GM23338 (cell line): ENCODE data around the gene SLC16A9. TPM values are rescaled to one million over a fixed set of nuclear protein-coding genes. Genes with fewer than 3 reads are reported as not detected.

Source experiments
- ATAC-seq: fragments of 200-7000 bp; cut with Tn5 transposase; 3 replicates; pipeline ENCODE4 v1.9.1; 2020
- DNase-seq: peaks from one replicate; pipeline ENCODE4 v3.0.0-alpha.2; 2015; ENCODE audit warnings: low spot score
- H2AFZ ChIP-seq: fragments of 200-600 bp; sonication (generic); 2 replicates; pipeline ENCODE4 v1.8.0; 2016; ENCODE audit warnings: antibody characterized with exemption, mild to moderate bottlenecking, moderate library complexity
- H3F3A ChIP-seq: fragments of 200-600 bp; sonication (generic); replicated peaks from 2 replicates; pipeline ENCODE4 v1.8.0; 2017; ENCODE audit warnings: antibody characterized with exemption, mixed run types, low read depth
- H3K27ac ChIP-seq: fragments of 200-600 bp; sonication (generic); 2 replicates; pipeline ENCODE4 v1.6.1; 2016; ENCODE audit warnings: low read depth
- H3K27me3 ChIP-seq: fragments of 200-600 bp; sonication (generic); 2 replicates; pipeline ENCODE4 v1.8.0; 2016; ENCODE audit warnings: mild to moderate bottlenecking, mixed run types, moderate library complexity; ENCODE audit not compliant: insufficient read depth
- H3K36me3 ChIP-seq: fragments of 200-600 bp; sonication (generic); 2 replicates; pipeline ENCODE4 v1.8.0; 2016; ENCODE audit warnings: mild to moderate bottlenecking; ENCODE audit not compliant: insufficient read depth
- H3K4me1 ChIP-seq: fragments of 200-600 bp; sonication (generic); 2 replicates; pipeline ENCODE4 v1.8.0; 2016; ENCODE audit warnings: mild to moderate bottlenecking, moderate library complexity; ENCODE audit not compliant: insufficient read depth
- H3K4me2 ChIP-seq: fragments of 200-600 bp; sonication (generic); 2 replicates; pipeline ENCODE4 v1.7.1; 2017; ENCODE audit warnings: mixed run types
- H3K4me3 ChIP-seq: fragments of 200-600 bp; sonication (generic); 2 replicates; pipeline ENCODE4 v1.6.1; 2016; ENCODE audit warnings: mixed run types
- H3K79me2 ChIP-seq: fragments of 200-600 bp; sonication (generic); replicated peaks from 2 replicates; pipeline ENCODE4 v1.8.0; 2017; ENCODE audit warnings: mild to moderate bottlenecking; ENCODE audit not compliant: insufficient read depth
- H3K9me2 ChIP-seq: fragments of 200-600 bp; sonication (generic); 2 replicates; pipeline ENCODE4 v1.8.0; 2017; ENCODE audit not compliant: insufficient read depth
- H4K20me1 ChIP-seq: fragments of 200-600 bp; sonication (generic); replicated peaks from 2 replicates; pipeline ENCODE4 v1.8.0; 2017; ENCODE audit warnings: mild to moderate bottlenecking; ENCODE audit not compliant: insufficient read depth
- H3K27ac Mint-ChIP-seq: 2 replicates; pipeline ENCODE4 v1.8.0; 2020; ENCODE audit warnings: inconsistent platforms, mild to moderate bottlenecking, moderate library complexity, mixed read lengths
- H3K27me3 Mint-ChIP-seq: 3 replicates; pipeline ENCODE4 v1.8.0; 2022; ENCODE audit warnings: low read depth, mild to moderate bottlenecking, moderate library complexity, mixed read lengths, inconsistent platforms; ENCODE audit not compliant: insufficient read depth, poor library complexity
- H3K36me3 Mint-ChIP-seq: 3 replicates; pipeline ENCODE4 v1.8.0; 2021; ENCODE audit warnings: low read depth, mild to moderate bottlenecking, inconsistent platforms, moderate library complexity, mixed read lengths
- H3K4me1 Mint-ChIP-seq: 3 replicates; pipeline ENCODE4 v1.8.0; 2020; ENCODE audit warnings: mild to moderate bottlenecking, inconsistent platforms, mixed read lengths
- H3K4me3 Mint-ChIP-seq: 3 replicates; pipeline ENCODE4 v1.8.0; 2021; ENCODE audit warnings: moderate library complexity, mild to moderate bottlenecking, inconsistent platforms, mixed read lengths
- H3K9me3 Mint-ChIP-seq: 3 replicates; pipeline ENCODE4 v1.8.0; 2020; ENCODE audit warnings: moderate library complexity, mild to moderate bottlenecking, inconsistent platforms, mixed read lengths
- CREB1 ChIP-seq: fragments of 250-450 bp; sonication (Bioruptor Pico); IDR thresholded peaks from 2 replicates; pipeline ENCODE4 v1.5.0; 2020; ENCODE audit warnings: low read depth, mild to moderate bottlenecking, moderate library complexity
- CTCF ChIP-seq, 2 experiments: fragments of 200-600 bp in 1 of 2; sonication (generic) in 1 of 2; conservative IDR thresholded peaks; 2 replicates each; pipeline versions ENCODE4 v1.5.1 to v1.6.1; 2016 to 2017; ENCODE audit warnings: antibody characterized with exemption in 2 of 2, low read depth in 2 of 2, mild to moderate bottlenecking in 2 of 2, moderate library complexity in 1 of 2
- ETS1 ChIP-seq: IDR thresholded peaks from 2 replicates; pipeline ENCODE4 v1.6.1; 2016; ENCODE audit warnings: antibody characterized with exemption
- EZH2 ChIP-seq: fragments of 200-600 bp; sonication (generic); IDR thresholded peaks from one replicate; pipeline ENCODE4 v1.8.0; 2017; ENCODE audit warnings: antibody characterized with exemption, mild to moderate bottlenecking, low read depth; ENCODE audit not compliant: unreplicated experiment
- EZH2phosphoT487 ChIP-seq: fragments of 200-600 bp; sonication (generic); IDR thresholded peaks from one replicate; pipeline ENCODE4 v1.8.1; 2018; ENCODE audit warnings: antibody characterized with exemption; ENCODE audit not compliant: unreplicated experiment
- JUNB ChIP-seq: IDR thresholded peaks from one replicate; pipeline ENCODE4 v1.6.1; 2016; ENCODE audit warnings: antibody characterized with exemption; ENCODE audit not compliant: unreplicated experiment
- NANOG ChIP-seq: IDR thresholded peaks from 2 replicates; pipeline ENCODE4 v1.6.1; 2016; ENCODE audit warnings: antibody characterized with exemption, borderline replicate concordance
- POLR2AphosphoS5 ChIP-seq: IDR thresholded peaks from 2 replicates; pipeline ENCODE4 v1.6.1; 2016; ENCODE audit warnings: antibody characterized with exemption, low read depth
- STAT1 ChIP-seq: IDR thresholded peaks from one replicate; pipeline ENCODE4 v1.6.1; 2016; ENCODE audit warnings: antibody characterized with exemption; ENCODE audit not compliant: unreplicated experiment
- ZNF114 ChIP-seq: fragments of 250-450 bp; sonication (Bioruptor Pico); IDR thresholded peaks from 2 replicates; pipeline ENCODE4 v1.5.0; 2020; ENCODE audit warnings: mild to moderate bottlenecking, moderate library complexity
- ZNF331 ChIP-seq: fragments of 250-450 bp; sonication (Bioruptor Pico); IDR thresholded peaks from 2 replicates; pipeline ENCODE4 v1.5.0; 2020; ENCODE audit warnings: low read depth, mild to moderate bottlenecking, moderate library complexity
- ZNF462 ChIP-seq: fragments of 250-450 bp; sonication (Bioruptor Pico); IDR thresholded peaks from 2 replicates; pipeline ENCODE4 v1.5.0; 2020; ENCODE audit warnings: mild to moderate bottlenecking, moderate library complexity
- polyA plus RNA-seq: library from polyadenylated mRNA; unstranded; fragments of >200 nt; fragmentation: Nextera tagmentation; extraction: Ambion mirVana; gene quantifications from 2 replicates; pipeline ENCODE4 v1.2.1, GENCODE V29; 2016
- total RNA-seq: library from RNA; depleted of rRNA; stranded (reverse); fragments of >200 nt; shearing (Covaris generic); gene quantifications from 2 replicates; pipeline ENCODE4 v1.2.3, GENCODE V29; 2014
- TF ChIP-seq, protein P1 (sequence below): IDR thresholded peaks from one replicate; pipeline ENCODE4 v1.6.1; 2018; ENCODE audit warnings: antibody characterized with exemption; ENCODE audit not compliant: unreplicated experiment

Gene SLC16A9
- total and polyA plus RNA-seq, 2 experiments from 2014 or later, result 6.5 to 11.4 TPM

GRCh38 chr10:59668096-59668495 is 41.6 kb downstream of the SLC16A9 start:
- TF ChIP-seq CREB1 (CRISPR knock-in tag), result no peak
- no peak for TF ChIP-seq JUNB
- no peak for TF ChIP-seq EZH2phosphoT487
- TF ChIP-seq ZNF462 (CRISPR knock-in tag), result no peak
- no peak for TF ChIP-seq POLR2AphosphoS5
- no peak for TF ChIP-seq NANOG
- TF ChIP-seq ZNF114, result no peak
- TF ChIP-seq, protein P1, sequence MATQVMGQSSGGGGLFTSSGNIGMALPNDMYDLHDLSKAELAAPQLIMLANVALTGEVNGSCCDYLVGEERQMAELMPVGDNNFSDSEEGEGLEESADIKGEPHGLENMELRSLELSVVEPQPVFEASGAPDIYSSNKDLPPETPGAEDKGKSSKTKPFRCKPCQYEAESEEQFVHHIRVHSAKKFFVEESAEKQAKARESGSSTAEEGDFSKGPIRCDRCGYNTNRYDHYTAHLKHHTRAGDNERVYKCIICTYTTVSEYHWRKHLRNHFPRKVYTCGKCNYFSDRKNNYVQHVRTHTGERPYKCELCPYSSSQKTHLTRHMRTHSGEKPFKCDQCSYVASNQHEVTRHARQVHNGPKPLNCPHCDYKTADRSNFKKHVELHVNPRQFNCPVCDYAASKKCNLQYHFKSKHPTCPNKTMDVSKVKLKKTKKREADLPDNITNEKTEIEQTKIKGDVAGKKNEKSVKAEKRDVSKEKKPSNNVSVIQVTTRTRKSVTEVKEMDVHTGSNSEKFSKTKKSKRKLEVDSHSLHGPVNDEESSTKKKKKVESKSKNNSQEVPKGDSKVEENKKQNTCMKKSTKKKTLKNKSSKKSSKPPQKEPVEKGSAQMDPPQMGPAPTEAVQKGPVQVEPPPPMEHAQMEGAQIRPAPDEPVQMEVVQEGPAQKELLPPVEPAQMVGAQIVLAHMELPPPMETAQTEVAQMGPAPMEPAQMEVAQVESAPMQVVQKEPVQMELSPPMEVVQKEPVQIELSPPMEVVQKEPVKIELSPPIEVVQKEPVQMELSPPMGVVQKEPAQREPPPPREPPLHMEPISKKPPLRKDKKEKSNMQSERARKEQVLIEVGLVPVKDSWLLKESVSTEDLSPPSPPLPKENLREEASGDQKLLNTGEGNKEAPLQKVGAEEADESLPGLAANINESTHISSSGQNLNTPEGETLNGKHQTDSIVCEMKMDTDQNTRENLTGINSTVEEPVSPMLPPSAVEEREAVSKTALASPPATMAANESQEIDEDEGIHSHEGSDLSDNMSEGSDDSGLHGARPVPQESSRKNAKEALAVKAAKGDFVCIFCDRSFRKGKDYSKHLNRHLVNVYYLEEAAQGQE, result no peak
- TF ChIP-seq CTCF (conservative IDR thresholded peaks at IDR 0.05; ENCODE audit: low read depth in 2 of 2), result no peak
- TF ChIP-seq ETS1, result no peak
- TF ChIP-seq STAT1, result no peak
- no peak for TF ChIP-seq ZNF331 (CRISPR knock-in tag)
- TF ChIP-seq EZH2, result no peak
- H4K20me1 ChIP-seq, result no peaks in the 10 kb centered on the region
- DNase-seq (peak; percentile 7), ATAC-seq (no peak)
- no peak overlapping the region for H3K4me3 Mint-ChIP-seq
- no peaks in the 10 kb centered on the region for H3K27me3 ChIP-seq
- H3K79me2 ChIP-seq, result no peaks in the 10 kb centered on the region
- no peaks in the 10 kb centered on the region for H3K9me2 ChIP-seq
- H3K9me3 Mint-ChIP-seq, result peaks cover 2% of the 10 kb centered on the region; the same call in 1 of the 3 replicates
- H2AFZ ChIP-seq, result no peak overlapping the region
- peak overlapping the region; percentile 18 for H3K27ac Mint-ChIP-seq
- H3K27me3 Mint-ChIP-seq, result no peaks in the 10 kb centered on the region
- H3K4me1 ChIP-seq, result peaks cover 6% of the 10 kb centered on the region; the same call in 1 of the 2 replicates
- H3K4me1 Mint-ChIP-seq, result peaks cover 5% of the 10 kb centered on the region
- peaks cover 18% of the 10 kb centered on the region; the same call in 2 of the 3 replicates for H3K36me3 Mint-ChIP-seq
- H3K36me3 ChIP-seq, result no peaks in the 10 kb centered on the region; the same call in 1 of the 2 replicates
- H3K27ac ChIP-seq, result no peak overlapping the region
- no peak overlapping the region for H3K4me2 ChIP-seq
- H3F3A ChIP-seq, result no peaks in the 10 kb centered on the region
- no peak overlapping the region for H3K4me3 ChIP-seq
